Measurements from ENCODE around the gene CHRNG.

The CHRNG gene

DNA sequence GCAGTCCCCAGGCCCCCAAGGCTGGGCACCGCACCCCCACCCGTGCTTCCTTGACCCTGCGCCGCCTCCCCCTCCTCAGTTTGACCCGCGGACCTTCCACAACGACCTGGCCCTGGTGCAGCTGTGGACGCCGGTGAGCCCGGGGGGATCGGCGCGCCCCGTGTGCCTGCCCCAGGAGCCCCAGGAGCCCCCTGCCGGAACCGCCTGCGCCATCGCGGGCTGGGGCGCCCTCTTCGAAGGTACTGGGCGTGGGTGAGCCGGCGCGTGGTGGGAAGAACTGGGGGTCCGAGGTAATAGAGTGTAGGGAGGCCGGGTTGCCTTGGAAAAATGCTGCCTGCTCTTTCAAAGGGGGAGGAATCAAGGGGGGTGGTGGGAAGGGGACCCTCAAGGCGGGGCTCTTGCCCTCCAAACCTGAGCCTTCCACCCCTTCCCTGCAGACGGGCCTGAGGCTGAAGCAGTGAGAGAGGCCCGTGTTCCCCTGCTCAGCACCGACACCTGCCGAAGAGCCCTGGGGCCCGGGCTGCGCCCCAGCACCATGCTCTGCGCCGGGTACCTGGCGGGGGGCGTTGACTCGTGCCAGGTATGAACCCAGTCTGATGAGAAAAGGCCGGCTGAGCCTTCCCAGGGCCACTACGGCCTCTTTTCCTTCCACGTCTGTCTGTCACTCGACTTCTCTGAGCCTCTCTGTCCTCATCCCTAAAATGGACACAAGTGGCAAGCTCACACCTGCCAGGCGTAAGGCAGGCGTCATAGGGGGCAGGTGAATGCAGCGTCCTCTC lies 16.7 kb upstream of the CHRNG start:
- Histone ChIP-seq H3K36me3 (ENCODE audit: insufficient read depth, low read length) (no peaks in the 10 kb centered on the region), H3K4me3 (ENCODE audit: low read depth in 1 of 2, low read length in 2 of 2) (no peak overlapping the region), H3K4me1 (ENCODE audit: insufficient read depth, low read length) (peaks cover 2% of the 10 kb centered on the region; the same call in 1 of the 2 replicates), H4K20me1 (ENCODE audit: insufficient read depth, low read length) (no peaks in the 10 kb centered on the region), H2AFZ (ENCODE audit: low read depth, low read length) (no peak overlapping the region), H3K9me3 (ENCODE audit: insufficient read depth, low read length, severe bottlenecking) (no peaks in the 10 kb centered on the region), H3K4me2 (ENCODE audit: insufficient read depth, low read length) (no peak overlapping the region), H3K27ac (ENCODE audit: low read length) (no peak overlapping the region), H3K79me2 (ENCODE audit: insufficient read depth, low read length) (no peaks in the 10 kb centered on the region), H3K27me3 (ENCODE audit: insufficient read depth, low read length, poor library complexity) (no peaks in the 10 kb centered on the region), H3K9ac (ENCODE audit: low read depth, low read length) (no peak overlapping the region)
- DNase-seq (no peak), ATAC-seq (ENCODE audit: insufficient read depth, low read depth) (no peak)
- no peak for TF ChIP-seq EZH2 (IDR thresholded peaks at IDR 0.05; ENCODE audit: borderline replicate concordance, low read depth, low read length, severe bottlenecking)
- TF ChIP-seq, protein P1, sequence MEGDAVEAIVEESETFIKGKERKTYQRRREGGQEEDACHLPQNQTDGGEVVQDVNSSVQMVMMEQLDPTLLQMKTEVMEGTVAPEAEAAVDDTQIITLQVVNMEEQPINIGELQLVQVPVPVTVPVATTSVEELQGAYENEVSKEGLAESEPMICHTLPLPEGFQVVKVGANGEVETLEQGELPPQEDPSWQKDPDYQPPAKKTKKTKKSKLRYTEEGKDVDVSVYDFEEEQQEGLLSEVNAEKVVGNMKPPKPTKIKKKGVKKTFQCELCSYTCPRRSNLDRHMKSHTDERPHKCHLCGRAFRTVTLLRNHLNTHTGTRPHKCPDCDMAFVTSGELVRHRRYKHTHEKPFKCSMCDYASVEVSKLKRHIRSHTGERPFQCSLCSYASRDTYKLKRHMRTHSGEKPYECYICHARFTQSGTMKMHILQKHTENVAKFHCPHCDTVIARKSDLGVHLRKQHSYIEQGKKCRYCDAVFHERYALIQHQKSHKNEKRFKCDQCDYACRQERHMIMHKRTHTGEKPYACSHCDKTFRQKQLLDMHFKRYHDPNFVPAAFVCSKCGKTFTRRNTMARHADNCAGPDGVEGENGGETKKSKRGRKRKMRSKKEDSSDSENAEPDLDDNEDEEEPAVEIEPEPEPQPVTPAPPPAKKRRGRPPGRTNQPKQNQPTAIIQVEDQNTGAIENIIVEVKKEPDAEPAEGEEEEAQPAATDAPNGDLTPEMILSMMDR (IDR thresholded peaks at IDR 0.05; ENCODE audit: borderline replicate concordance, extremely low read depth, low read length, poor library complexity, severe bottlenecking): no peak

DNA sequence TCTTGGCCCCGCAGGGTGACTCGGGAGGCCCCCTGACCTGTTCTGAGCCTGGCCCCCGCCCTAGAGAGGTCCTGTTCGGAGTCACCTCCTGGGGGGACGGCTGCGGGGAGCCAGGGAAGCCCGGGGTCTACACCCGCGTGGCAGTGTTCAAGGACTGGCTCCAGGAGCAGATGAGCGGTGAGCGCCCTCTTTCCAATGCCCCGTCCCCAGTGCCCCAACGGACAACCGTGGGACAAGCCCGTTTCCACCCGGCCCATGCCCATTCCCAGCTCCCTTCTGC lies 16.1 kb upstream of the CHRNG start:
- no peak overlapping the region for H3K4me3 ChIP-seq (ENCODE audit: low read depth in 1 of 2, low read length in 2 of 2)
- H4K20me1 ChIP-seq (ENCODE audit: insufficient read depth, low read length): no peaks in the 10 kb centered on the region
- no peaks in the 10 kb centered on the region for H3K27me3 ChIP-seq (ENCODE audit: insufficient read depth, low read length, poor library complexity)
- DNase-seq (no peak), ATAC-seq (ENCODE audit: insufficient read depth, low read depth) (no peak)
- no peaks in the 10 kb centered on the region for H3K9me3 ChIP-seq (ENCODE audit: insufficient read depth, low read length, severe bottlenecking)
- no peaks in the 10 kb centered on the region for H3K79me2 ChIP-seq (ENCODE audit: insufficient read depth, low read length)
- no peaks in the 10 kb centered on the region for H3K36me3 ChIP-seq (ENCODE audit: insufficient read depth, low read length)
- no peak overlapping the region for H2AFZ ChIP-seq (ENCODE audit: low read depth, low read length)
- no peak overlapping the region for H3K27ac ChIP-seq (ENCODE audit: low read length)
- H3K9ac ChIP-seq (ENCODE audit: low read depth, low read length): no peak overlapping the region
- H3K4me1 ChIP-seq (ENCODE audit: insufficient read depth, low read length): peaks cover 2% of the 10 kb centered on the region; the same call in 1 of the 2 replicates
- TF ChIP-seq EZH2 (IDR thresholded peaks at IDR 0.05; ENCODE audit: borderline replicate concordance, low read depth, low read length, severe bottlenecking): no peak
- TF ChIP-seq, protein P1 (IDR thresholded peaks at IDR 0.05; ENCODE audit: borderline replicate concordance, extremely low read depth, low read length, poor library complexity, severe bottlenecking): no peak
- no peak overlapping the region for H3K4me2 ChIP-seq (ENCODE audit: insufficient read depth, low read length)

DNA sequence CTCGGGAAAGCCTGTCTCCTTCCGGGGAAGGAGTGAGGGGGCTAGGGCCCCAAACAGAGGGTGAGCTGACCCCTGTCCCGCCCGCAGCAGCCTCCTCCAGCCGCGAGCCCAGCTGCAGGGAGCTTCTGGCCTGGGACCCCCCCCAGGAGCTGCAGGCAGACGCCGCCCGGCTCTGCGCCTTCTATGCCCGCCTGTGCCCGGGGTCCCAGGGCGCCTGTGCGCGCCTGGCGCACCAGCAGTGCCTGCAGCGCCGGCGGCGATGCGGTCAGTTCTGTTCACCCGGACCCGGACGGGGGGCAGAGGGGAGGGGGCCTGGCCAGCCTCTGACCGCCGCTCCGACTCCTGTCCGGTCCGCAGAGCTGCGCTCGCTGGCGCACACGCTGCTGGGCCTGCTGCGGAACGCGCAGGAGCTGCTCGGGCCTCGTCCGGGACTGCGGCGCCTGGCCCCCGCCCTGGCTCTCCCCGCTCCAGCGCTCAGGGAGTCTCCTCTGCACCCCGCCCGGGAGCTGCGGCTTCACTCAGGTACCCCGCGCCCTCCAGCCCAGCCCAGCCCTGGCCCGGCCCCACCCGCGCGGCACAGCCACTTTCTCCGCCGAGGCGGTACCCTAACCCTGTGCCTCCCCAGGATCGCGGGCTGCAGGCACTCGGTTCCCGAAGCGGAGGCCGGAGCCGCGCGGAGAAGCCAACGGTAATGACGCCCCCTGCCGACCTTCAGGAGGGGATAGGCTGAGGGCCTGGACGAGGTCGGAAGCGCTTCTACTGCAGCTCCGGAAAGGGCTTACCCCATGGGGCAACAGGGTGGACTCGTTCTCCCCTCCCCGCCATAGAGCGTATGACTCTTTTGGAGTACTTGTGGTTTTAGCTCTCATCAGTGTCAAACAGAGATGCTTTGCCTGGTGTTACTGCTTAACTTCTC lies 15.6 kb upstream of the CHRNG start:
- ATAC-seq (ENCODE audit: insufficient read depth, low read depth) (no peak), DNase-seq (no peak)
- no peaks in the 10 kb centered on the region for H4K20me1 ChIP-seq (ENCODE audit: insufficient read depth, low read length)
- no peak overlapping the region for H3K4me2 ChIP-seq (ENCODE audit: insufficient read depth, low read length)
- H3K4me1 ChIP-seq (ENCODE audit: insufficient read depth, low read length): peaks cover 5% of the 10 kb centered on the region
- no peaks in the 10 kb centered on the region for H3K36me3 ChIP-seq (ENCODE audit: insufficient read depth, low read length)
- H3K9me3 ChIP-seq (ENCODE audit: insufficient read depth, low read length, severe bottlenecking): no peaks in the 10 kb centered on the region
- no peak overlapping the region for H3K27ac ChIP-seq (ENCODE audit: low read length)
- H2AFZ ChIP-seq (ENCODE audit: low read depth, low read length): no peak overlapping the region
- no peak overlapping the region for H3K4me3 ChIP-seq (ENCODE audit: low read depth in 1 of 2, low read length in 2 of 2)
- H3K9ac ChIP-seq (ENCODE audit: low read depth, low read length): no peak overlapping the region
- no peaks in the 10 kb centered on the region for H3K27me3 ChIP-seq (ENCODE audit: insufficient read depth, low read length, poor library complexity)
- H3K79me2 ChIP-seq (ENCODE audit: insufficient read depth, low read length): no peaks in the 10 kb centered on the region
- TF ChIP-seq EZH2 (IDR thresholded peaks at IDR 0.05; ENCODE audit: borderline replicate concordance, low read depth, low read length, severe bottlenecking): no peak
- TF ChIP-seq, protein P1 (IDR thresholded peaks at IDR 0.05; ENCODE audit: borderline replicate concordance, extremely low read depth, low read length, poor library complexity, severe bottlenecking): no peak
